D721Med (cell line): ENCODE results near the gene C1D.
"Not testable (repeated sequence)": the region's sequence is repeated elsewhere in the genome, so short reads cannot be mapped to it uniquely, and the experiment has no call there.

ENCODE experiments used
- DNase-seq: peaks from one replicate; pipeline ENCODE4 v3.0.0; 2011; ENCODE audit warnings: low spot score; ENCODE audit not compliant: insufficient read length
- FAIRE-seq: peaks from 2 replicates; lab custom pipeline; 2011; peaks lifted over from hg19 to GRCh38; lab: Jason Lieb, UNC
- CTCF ChIP-seq: IDR thresholded peaks from 2 replicates; pipeline ENCODE4 v1.5.1; 2012; ENCODE audit warnings: mild to moderate bottlenecking, control low read depth; ENCODE audit not compliant: insufficient read depth; ENCODE audit errors: missing control alignments

Gene C1D

GRCh38 chr2:67994716-67995115 lies 68.1 kb downstream of the C1D start:
- no peak for TF ChIP-seq CTCF
- DNase-seq, result no peak
- no peak for FAIRE-seq

GRCh38 chr2:67994069-67994468 lies 68.7 kb downstream of the C1D start:
- DNase-seq, FAIRE-seq: not testable (repeated sequence)

GRCh38 chr2:67993329-67993728 lies 69.5 kb downstream of the C1D start:
- no peak for DNase-seq
- TF ChIP-seq CTCF, result no peak
- no peak for FAIRE-seq

- no peak for TF ChIP-seq CTCF
- FAIRE-seq (no peak), DNase-seq (no peak)
These were observed 71.3 kb downstream of the C1D start for GRCh38 chr2:67991456-67991855.
